Measurements from ENCODE around the gene NCAPD2.
A peak's percentile ranks its signal among the peaks of the same experiment; 100 is the strongest.

Gene NCAPD2

GRCh38 chr12:6452944-6453630 is 40.8 kb upstream of the NCAPD2 start:
- peaks cover 20% of the 10 kb centered on the region for H3K36me3 ChIP-seq (replicated peaks; ENCODE audit: low read depth, low read length)
- H3K79me2 ChIP-seq (ENCODE audit: low read length) = peaks cover 22% of the 10 kb centered on the region
- TF ChIP-seq CTCF (IDR thresholded peaks at IDR 0.05; ENCODE audit: low read depth, low read length) (no peak), EZH2phosphoT487 (IDR thresholded peaks at IDR 0.05; ENCODE audit: low read depth) (no peak)
- no peaks in the 10 kb centered on the region for H3K9me3 ChIP-seq (ENCODE audit: insufficient read depth, low read length)
- H4K20me1 ChIP-seq (ENCODE audit: insufficient read depth, low read length) = no peaks in the 10 kb centered on the region
- peak overlapping the region; percentile 87 for H3K27ac ChIP-seq (ENCODE audit: low read length)
- no peaks in the 10 kb centered on the region for H3K27me3 ChIP-seq (ENCODE audit: low read depth, low read length)
- H2AFZ ChIP-seq (ENCODE audit: low read depth, low read length) = no peak overlapping the region
- peak overlapping the region; percentile 100 for H3K4me2 ChIP-seq (ENCODE audit: low read length)
- peak overlapping the region; percentile 94 for H3K4me3 ChIP-seq (ENCODE audit: low read length)
- H3K4me1 ChIP-seq (ENCODE audit: low read length) = peaks cover 17% of the 10 kb centered on the region
- peak overlapping the region; percentile 98 for H3K9ac ChIP-seq (ENCODE audit: low read length)

DNA sequence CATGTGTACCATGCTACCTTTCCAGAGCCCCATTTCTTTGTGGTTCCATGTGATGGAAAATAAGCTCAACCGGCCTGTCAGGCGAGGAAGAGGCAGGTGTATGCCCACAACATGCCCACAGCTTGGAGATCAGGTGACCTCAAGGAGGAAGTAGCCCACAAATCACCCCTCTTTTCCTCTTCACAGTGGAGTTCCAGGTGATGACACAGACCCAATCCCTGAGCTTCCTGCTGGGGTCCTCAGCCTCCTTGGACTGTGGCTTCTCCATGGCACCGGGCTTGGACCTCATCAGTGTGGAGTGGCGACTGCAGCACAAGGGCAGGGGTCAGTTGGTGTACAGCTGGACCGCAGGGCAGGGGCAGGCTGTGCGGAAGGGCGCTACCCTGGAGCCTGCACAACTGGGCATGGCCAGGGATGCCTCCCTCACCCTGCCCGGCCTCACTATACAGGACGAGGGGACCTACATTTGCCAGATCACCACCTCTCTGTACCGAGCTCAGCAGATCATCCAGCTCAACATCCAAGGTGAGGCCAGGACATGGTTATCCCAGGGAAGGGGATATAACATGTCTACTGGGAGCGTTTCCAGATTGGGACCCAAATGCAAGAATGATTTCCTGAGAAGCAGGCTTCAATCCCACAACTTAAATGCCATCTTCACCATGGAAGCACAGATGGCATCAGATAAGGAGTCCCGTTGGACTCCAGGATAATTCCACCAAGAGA is 36.5 kb upstream of the NCAPD2 start:
- Histone ChIP-seq H3K79me2 (ENCODE audit: low read length) (peaks cover 12% of the 10 kb centered on the region), H3K27ac (ENCODE audit: low read length) (no peak overlapping the region), H3K27me3 (ENCODE audit: low read depth, low read length) (no peaks in the 10 kb centered on the region)

DNA sequence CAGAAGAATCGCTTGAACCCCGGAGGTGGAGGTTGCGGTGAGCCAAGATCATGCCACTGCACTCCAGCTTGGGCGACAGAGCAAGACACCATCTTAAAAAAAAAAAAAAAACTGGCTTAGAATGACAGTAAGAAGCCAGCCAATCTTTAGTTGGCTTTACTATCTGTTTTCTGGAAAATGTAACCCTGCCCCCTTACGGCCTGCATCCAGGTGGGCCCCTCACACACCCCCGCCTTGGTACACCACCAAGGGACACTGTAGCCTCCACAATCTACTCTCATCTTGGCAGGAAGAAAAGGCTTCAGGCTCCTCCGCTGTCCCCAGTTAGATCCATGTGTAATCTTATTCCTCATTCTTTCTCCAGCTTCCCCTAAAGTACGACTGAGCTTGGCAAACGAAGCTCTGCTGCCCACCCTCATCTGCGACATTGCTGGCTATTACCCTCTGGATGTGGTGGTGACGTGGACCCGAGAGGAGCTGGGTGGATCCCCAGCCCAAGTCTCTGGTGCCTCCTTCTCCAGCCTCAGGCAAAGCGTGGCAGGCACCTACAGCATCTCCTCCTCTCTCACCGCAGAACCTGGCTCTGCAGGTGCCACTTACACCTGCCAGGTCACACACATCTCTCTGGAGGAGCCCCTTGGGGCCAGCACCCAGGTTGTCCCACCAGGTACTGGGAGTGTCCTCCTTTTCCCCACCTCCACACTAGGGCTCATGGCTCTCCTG is 35.5 kb upstream of the NCAPD2 start:
- H3K9me3 ChIP-seq (ENCODE audit: insufficient read depth, low read length) = no peaks in the 10 kb centered on the region
- H3K27me3 ChIP-seq (ENCODE audit: low read depth, low read length) = no peaks in the 10 kb centered on the region
- H3K36me3 ChIP-seq (replicated peaks; ENCODE audit: low read depth, low read length) = peaks cover 61% of the 10 kb centered on the region
- H3K27ac ChIP-seq (ENCODE audit: low read length) = no peak overlapping the region
- H3K4me1 ChIP-seq (ENCODE audit: low read length) = peaks cover 29% of the 10 kb centered on the region
- no peak overlapping the region for H2AFZ ChIP-seq (ENCODE audit: low read depth, low read length)
- no peak overlapping the region for H3K4me3 ChIP-seq (ENCODE audit: low read length)
- no peak overlapping the region for H3K4me2 ChIP-seq (ENCODE audit: low read length)
- H3K79me2 ChIP-seq (ENCODE audit: low read length) = peaks cover 1% of the 10 kb centered on the region
- no peak for TF ChIP-seq CTCF (IDR thresholded peaks at IDR 0.05; ENCODE audit: low read depth, low read length)
- TF ChIP-seq EZH2phosphoT487 (IDR thresholded peaks at IDR 0.05; ENCODE audit: low read depth) = no peak
- no peak overlapping the region for H3K9ac ChIP-seq (ENCODE audit: low read length)
- H4K20me1 ChIP-seq (ENCODE audit: insufficient read depth, low read length) = no peaks in the 10 kb centered on the region

More for the DNA sequence above, 36.5 kb upstream of the NCAPD2 start:
- H3K4me2 ChIP-seq (ENCODE audit: low read length) = no peak overlapping the region
- H2AFZ ChIP-seq (ENCODE audit: low read depth, low read length) = no peak overlapping the region
- no peak for TF ChIP-seq CTCF (IDR thresholded peaks at IDR 0.05; ENCODE audit: low read depth, low read length)
- no peak for TF ChIP-seq EZH2phosphoT487 (IDR thresholded peaks at IDR 0.05; ENCODE audit: low read depth)
- H3K9me3 ChIP-seq (ENCODE audit: insufficient read depth, low read length) = no peaks in the 10 kb centered on the region
- peaks cover 52% of the 10 kb centered on the region for H3K36me3 ChIP-seq (replicated peaks; ENCODE audit: low read depth, low read length)
- H3K4me3 ChIP-seq (ENCODE audit: low read length) = no peak overlapping the region
- no peak overlapping the region for H3K9ac ChIP-seq (ENCODE audit: low read length)
- peaks cover 37% of the 10 kb centered on the region for H3K4me1 ChIP-seq (ENCODE audit: low read length)
- H4K20me1 ChIP-seq (ENCODE audit: insufficient read depth, low read length) = no peaks in the 10 kb centered on the region

DNA sequence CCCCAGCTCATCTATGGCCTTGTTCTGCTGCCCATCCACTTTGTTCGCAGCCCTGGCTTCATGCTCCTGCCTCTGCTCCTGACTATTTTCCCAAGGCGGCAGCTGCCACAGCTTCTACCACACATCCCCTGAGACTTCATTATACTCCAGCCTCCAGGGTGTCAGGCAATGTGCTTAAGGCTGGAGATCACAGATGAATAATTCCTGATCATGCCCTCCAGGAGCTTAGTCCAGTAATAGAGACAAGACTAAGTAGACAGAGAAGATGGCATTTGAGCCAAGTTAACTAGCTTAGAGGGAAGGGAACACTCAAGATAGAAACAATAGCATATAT is 34.9 kb upstream of the NCAPD2 start:
- no peaks in the 10 kb centered on the region for H3K9me3 ChIP-seq (ENCODE audit: insufficient read depth, low read length)
- TF ChIP-seq EZH2phosphoT487 (IDR thresholded peaks at IDR 0.05; ENCODE audit: low read depth) (no peak), CTCF (IDR thresholded peaks at IDR 0.05; ENCODE audit: low read depth, low read length) (no peak)
- H3K27me3 ChIP-seq (ENCODE audit: low read depth, low read length) = no peaks in the 10 kb centered on the region
- no peak overlapping the region for H2AFZ ChIP-seq (ENCODE audit: low read depth, low read length)
- no peak overlapping the region for H3K9ac ChIP-seq (ENCODE audit: low read length)
- peaks cover 29% of the 10 kb centered on the region for H3K4me1 ChIP-seq (ENCODE audit: low read length)
- H3K36me3 ChIP-seq (replicated peaks; ENCODE audit: low read depth, low read length) = peaks cover 62% of the 10 kb centered on the region
- no peak overlapping the region for H3K4me2 ChIP-seq (ENCODE audit: low read length)
- H4K20me1 ChIP-seq (ENCODE audit: insufficient read depth, low read length) = no peaks in the 10 kb centered on the region
- H3K4me3 ChIP-seq (ENCODE audit: low read length) = no peak overlapping the region
- H3K27ac ChIP-seq (ENCODE audit: low read length) = no peak overlapping the region
- H3K79me2 ChIP-seq (ENCODE audit: low read length) = no peaks in the 10 kb centered on the region
